A549 (cell line): ENCODE data around the gene MATN3. TPM values are rescaled to one million over a fixed set of nuclear protein-coding genes. Genes with fewer than 3 reads are reported as not detected.

Experiments
- ATAC-seq, 2 experiments: fragments of 200-7000 bp in 1 of 2; fragments of >200 bp in 1 of 2; cut with Nextera tagmentation in 1 of 2; cut with Tn5 transposase in 1 of 2; 3 replicates each; pipeline versions ENCODE4 v1.8.0 to v1.9.1; 2018 to 2020; ENCODE audit warnings: mild to moderate bottlenecking in 1 of 2, moderate library complexity in 1 of 2
- CTCF ChIA-PET: fragments of 300-600 bp; sonication (Branson Sonifier 250); formaldehyde crosslinking; extraction: SDS; loops from one replicate; lab custom pipeline; 2021; ENCODE audit warnings: antibody characterized with exemption, inconsistent platforms; lab: Yijun Ruan, JAX
- POLR2A ChIA-PET: fragments of 350-600 bp; formaldehyde crosslinking; extraction: SDS; loops from one replicate; lab custom pipeline; 2021; ENCODE audit warnings: antibody characterized with exemption, inconsistent platforms; lab: Yijun Ruan, JAX
- DNase-seq, 2 experiments: peaks; one replicate each; pipeline versions ENCODE4 v3.0.0 to v3.0.0-alpha.2; 2011 to 2016; ENCODE audit warnings: low read depth in 1 of 2, low spot score in 1 of 2
- FAIRE-seq: peaks from 2 replicates; lab custom pipeline; 2011; peaks lifted over from hg19 to GRCh38; lab: Jason Lieb, UNC
- H3K27ac ChIP-seq, 2 experiments: fragments of >200 bp; sonication (Bioruptor Twin); formaldehyde crosslinking; 3 replicates each; pipeline ENCODE4 v1.5.1; 2016 to 2017
- H3K4me1 ChIP-seq: fragments of >200 bp; sonication (Bioruptor Twin); formaldehyde crosslinking; 3 replicates; pipeline ENCODE4 v1.6.1; 2016
- H3K4me2 ChIP-seq: fragments of >200 bp; sonication (Bioruptor Twin); formaldehyde crosslinking; 3 replicates; pipeline ENCODE4 v1.6.1; 2016
- H3K4me3 ChIP-seq: fragments of >200 bp; sonication (Bioruptor Twin); formaldehyde crosslinking; 3 replicates; pipeline ENCODE4 v1.5.1; 2016
- H3K9me3 ChIP-seq: fragments of >200 bp; sonication (Bioruptor Twin); formaldehyde crosslinking; 3 replicates; pipeline ENCODE4 v1.6.1; 2016
- ESRRA ChIP-seq: fragments of 150-350 bp; IDR thresholded peaks from 2 replicates; pipeline ENCODE4 v1.6.1; 2014; ENCODE audit warnings: mild to moderate bottlenecking, low read length, borderline replicate concordance
- FOSB ChIP-seq: fragments of 250-450 bp; sonication (Bioruptor Pico); IDR thresholded peaks from 2 replicates; pipeline ENCODE4 v1.5.0; 2020; ENCODE audit warnings: mild to moderate bottlenecking, moderate library complexity
- GATA3 ChIP-seq: IDR thresholded peaks from 2 replicates; pipeline ENCODE4 v1.6.1; 2012; ENCODE audit warnings: borderline replicate concordance
- HDAC2 ChIP-seq: fragments of 200-600 bp; sonication (generic); IDR thresholded peaks from 2 replicates; pipeline ENCODE4 v1.6.1; 2016
- HEYL ChIP-seq: fragments of 250-450 bp; sonication (Bioruptor Pico); IDR thresholded peaks from 2 replicates; pipeline ENCODE4 v1.8.0; 2021; ENCODE audit warnings: mild to moderate bottlenecking, moderate library complexity
- JUN ChIP-seq, 2 experiments: fragments of >200 bp; sonication (Bioruptor Twin); formaldehyde crosslinking; IDR thresholded peaks; 2 replicates in 1 of 2; 3 replicates in 1 of 2; pipeline ENCODE4 v1.6.1; 2016 to 2017
- JUNB ChIP-seq: fragments of >200 bp; sonication (Bioruptor Twin); formaldehyde crosslinking; IDR thresholded peaks from 2 replicates; pipeline ENCODE4 v1.6.1; 2016
- KDM5A ChIP-seq: fragments of 200-600 bp; sonication (generic); IDR thresholded peaks from 2 replicates; pipeline ENCODE4 v1.6.1; 2016; ENCODE audit warnings: antibody characterized with exemption, mild to moderate bottlenecking
- MAFK ChIP-seq: fragments of 450-650 bp; IDR thresholded peaks from 2 replicates; pipeline ENCODE4 v1.6.1; 2014; ENCODE audit not compliant: partially characterized antibody
- MYC ChIP-seq: IDR thresholded peaks from 2 replicates; pipeline ENCODE4 v1.6.1; 2012; ENCODE audit warnings: mild to moderate bottlenecking, inconsistent platforms, low read length, improper control_type of control experiment, borderline replicate concordance
- PHF8 ChIP-seq: fragments of 200-600 bp; sonication (generic); IDR thresholded peaks from 2 replicates; pipeline ENCODE4 v1.6.1; 2016; ENCODE audit warnings: low read depth, mild to moderate bottlenecking, antibody characterized with exemption, moderate library complexity, borderline replicate concordance
- POLR2A ChIP-seq: IDR thresholded peaks from 2 replicates; pipeline ENCODE4 v1.6.1; 2012; ENCODE audit warnings: mild to moderate bottlenecking, low read length
- RARB ChIP-seq: fragments of 250-450 bp; sonication (Bioruptor Pico); IDR thresholded peaks from 2 replicates; pipeline ENCODE4 v1.8.0; 2021; ENCODE audit warnings: mild to moderate bottlenecking, moderate library complexity
- SMC3 ChIP-seq: fragments of >200 bp; sonication (Bioruptor Twin); formaldehyde crosslinking; IDR thresholded peaks from 3 replicates; pipeline ENCODE4 v1.6.1; 2018; ENCODE audit warnings: inconsistent platforms
- TFCP2L1 ChIP-seq: fragments of 250-450 bp; sonication (Bioruptor Pico); IDR thresholded peaks from 2 replicates; pipeline ENCODE4 v1.5.0; 2021; ENCODE audit warnings: mild to moderate bottlenecking
- ZFP36 ChIP-seq: fragments of 450-650 bp; IDR thresholded peaks from 2 replicates; pipeline ENCODE4 v1.6.1; 2014; ENCODE audit warnings: borderline replicate concordance; ENCODE audit not compliant: partially characterized antibody
- WGBS: methylation state at CpG from one replicate; pipeline ENCODE4 v1.1.6; 2017; ENCODE audit errors: missing lambda C conversion rate; 5-methylcytosine and 5-hydroxymethylcytosine counted together
- polyA minus RNA-seq: library from RNA; depleted of rRNA, polyadenylated mRNA; stranded (reverse); fragments of >200 nt; gene quantifications from 2 replicates; pipeline ENCODE4 v1.2.3, GENCODE V29; 2011; rRNA and poly(A)+ RNA removed
- polyA plus RNA-seq, 4 experiments: library from polyadenylated mRNA; depleted of rRNA in 3 of 4; stranded (reverse); fragments of >200 nt; fragmentation: RNase III in 1 of 4; extraction: RNeasy Plus Mini Kit Qiagen cat#74134 plus additional on column Dnase treatment in 1 of 4; gene quantifications; 2 replicates in 3 of 4; 3 replicates in 1 of 4; pipeline ENCODE4 v1.2.3, GENCODE V29; 2011 to 2017
- TF ChIP-seq, protein P1 (sequence below): IDR thresholded peaks from 2 replicates; pipeline ENCODE4 v1.6.1; 2012; ENCODE audit warnings: low read depth, borderline replicate concordance
- TF ChIP-seq, protein P2 (sequence below): fragments of >200 bp; sonication (Bioruptor Twin); formaldehyde crosslinking; IDR thresholded peaks from 3 replicates; pipeline ENCODE4 v1.6.1; 2016
- TF ChIP-seq, protein P3 (sequence below): fragments of 250-450 bp; sonication (Bioruptor Pico); IDR thresholded peaks from 2 replicates; pipeline ENCODE4 v1.5.0; 2021; ENCODE audit warnings: mild to moderate bottlenecking, moderate library complexity, borderline replicate concordance
- TF ChIP-seq, protein P4 (sequence below): IDR thresholded peaks from 2 replicates; pipeline ENCODE4 v1.6.1; 2012

Gene MATN3, protein sequence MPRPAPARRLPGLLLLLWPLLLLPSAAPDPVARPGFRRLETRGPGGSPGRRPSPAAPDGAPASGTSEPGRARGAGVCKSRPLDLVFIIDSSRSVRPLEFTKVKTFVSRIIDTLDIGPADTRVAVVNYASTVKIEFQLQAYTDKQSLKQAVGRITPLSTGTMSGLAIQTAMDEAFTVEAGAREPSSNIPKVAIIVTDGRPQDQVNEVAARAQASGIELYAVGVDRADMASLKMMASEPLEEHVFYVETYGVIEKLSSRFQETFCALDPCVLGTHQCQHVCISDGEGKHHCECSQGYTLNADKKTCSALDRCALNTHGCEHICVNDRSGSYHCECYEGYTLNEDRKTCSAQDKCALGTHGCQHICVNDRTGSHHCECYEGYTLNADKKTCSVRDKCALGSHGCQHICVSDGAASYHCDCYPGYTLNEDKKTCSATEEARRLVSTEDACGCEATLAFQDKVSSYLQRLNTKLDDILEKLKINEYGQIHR
- polyA plus RNA-seq (2011; rRNA removed) (16.8 and 21.1 TPM in 2 replicates), polyA plus RNA-seq (2017; fragmentation: RNase III; extraction: RNeasy Plus Mini Kit Qiagen cat#74134 plus additional on column Dnase treatment) (11.2 to 17.2 TPM (median 14.2 TPM) in 3 replicates), polyA minus RNA-seq (7.5 and 7.6 TPM in 2 replicates)
- 10.2 and 11.0 TPM in 2 replicates for polyA plus RNA-seq (2012; cell fraction: cytosol; rRNA removed)
- polyA plus RNA-seq (2012; cell fraction: nucleus; rRNA removed), result 11.2 and 12.3 TPM in 2 replicates

DNA sequence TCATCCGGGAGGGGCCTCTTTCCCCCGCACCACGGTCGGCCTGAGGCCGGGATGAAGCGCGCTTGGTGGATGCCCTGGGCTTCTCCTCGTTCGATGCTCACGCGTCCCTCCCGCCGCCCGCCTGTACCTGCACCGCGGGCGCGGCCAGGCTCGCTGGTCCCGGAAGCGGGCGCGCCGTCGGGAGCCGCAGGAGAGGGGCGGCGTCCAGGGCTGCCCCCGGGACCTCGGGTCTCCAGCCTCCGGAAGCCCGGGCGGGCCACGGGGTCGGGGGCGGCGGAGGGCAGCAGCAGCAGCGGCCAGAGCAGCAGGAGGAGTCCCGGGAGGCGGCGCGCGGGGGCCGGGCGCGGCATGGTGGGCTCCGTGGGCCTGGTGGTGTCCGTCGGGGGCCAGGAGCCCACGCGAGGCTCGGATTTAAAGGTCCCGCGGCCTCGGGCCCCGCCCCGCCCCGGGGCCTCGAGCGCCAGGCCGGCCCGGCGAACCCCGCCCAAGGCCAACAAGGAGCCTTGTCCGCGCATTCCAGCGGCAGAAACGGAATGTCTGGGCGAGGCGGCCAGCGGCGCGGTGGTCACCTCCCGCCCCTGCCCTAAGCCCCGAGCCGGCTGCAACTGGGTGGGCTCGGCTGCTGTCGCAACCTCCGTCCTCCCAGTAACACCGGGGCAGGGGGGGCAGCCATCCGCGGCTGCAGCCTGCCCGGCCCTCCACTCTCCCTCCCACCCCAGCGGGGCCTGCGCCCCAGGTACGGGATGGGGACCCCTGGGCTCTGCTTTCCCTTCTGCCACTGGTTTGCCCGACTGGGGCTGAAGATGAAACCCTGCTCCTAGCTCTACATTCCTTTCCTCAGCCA, at the start of gene MATN3:
Gene MATN3, minus strand, starts transcription at position 387 of the 844 bp plus-strand sequence. Its CDS starts 37 bp downstream, at position 350.
- peak; percentile 82 to 83 for ATAC-seq
- 18% methylated on average over 26 of the region's 87 CpGs for WGBS
- DNase-seq, result peak; percentile 59 to 65
- FAIRE-seq, result no peak
- peak within 1 kb of the TSS; percentile 65 for H3K4me3 ChIP-seq
- peaks cover 10% of the 10 kb centered on the region for H3K9me3 ChIP-seq
- POLR2A ChIA-PET, result interaction anchor here (0.5 to 1.9 kb wide), 4 partner anchors 23 to 39 kb away, joined by 3 to 9 read pairs (median 5); partner anchors contain the start of genes LAPTM4A and WDR35
- H3K27ac ChIP-seq, result peak within 1 kb of the TSS; percentile 84 to 93
- CTCF ChIA-PET, result interaction anchor here (0.6 to 8.6 kb wide), 11 partner anchors 22 to 493 kb away, joined by 4 to 146 read pairs (median 5); no protein-coding TSS in a partner anchor
- TF ChIP-seq GATA3, result 0 out of 2 replicates have a peak, but pooled peaks have one; percentile 5
- TF ChIP-seq KDM5A, result no peak
- TF ChIP-seq ESRRA, result no peak
- peak; percentile 50; the same call in 1 of the 2 replicates for TF ChIP-seq POLR2A
- TF ChIP-seq PHF8, result peak; percentile 6; the same call in 1 of the 2 replicates
- TF ChIP-seq, protein P1, sequence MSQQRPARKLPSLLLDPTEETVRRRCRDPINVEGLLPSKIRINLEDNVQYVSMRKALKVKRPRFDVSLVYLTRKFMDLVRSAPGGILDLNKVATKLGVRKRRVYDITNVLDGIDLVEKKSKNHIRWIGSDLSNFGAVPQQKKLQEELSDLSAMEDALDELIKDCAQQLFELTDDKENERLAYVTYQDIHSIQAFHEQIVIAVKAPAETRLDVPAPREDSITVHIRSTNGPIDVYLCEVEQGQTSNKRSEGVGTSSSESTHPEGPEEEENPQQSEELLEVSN, result peak; percentile 62
- peak in 1 of 2 experiments; percentile 69; a peak in 2 of 5 replicates for TF ChIP-seq JUN (IDR thresholded peaks at IDR 0.05)
- peak within 1 kb of the TSS; percentile 84 for H3K4me2 ChIP-seq
- H3K4me1 ChIP-seq, result peaks cover 27% of the 10 kb centered on the region; the same call in 2 of the 3 replicates

DNA sequence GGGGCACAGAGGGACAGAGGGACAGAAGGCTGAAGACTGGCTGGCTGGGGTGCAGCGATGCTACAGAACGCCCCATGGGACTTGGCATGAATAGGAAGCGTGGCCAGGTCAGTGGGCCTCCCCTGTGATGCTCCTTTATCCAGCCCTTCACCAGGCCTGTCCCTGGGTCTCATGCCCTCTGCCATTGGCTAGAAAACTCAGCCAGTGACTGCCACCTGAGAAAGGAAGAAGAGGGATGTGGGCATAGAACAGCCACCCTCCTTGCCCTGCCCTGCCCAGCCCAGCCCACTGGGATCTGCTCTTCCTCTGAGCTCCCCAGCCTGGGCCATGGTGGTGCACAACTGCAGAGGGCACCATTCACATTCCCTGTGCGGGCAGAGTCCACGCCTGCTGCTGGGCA, 49.5 kb upstream of the MATN3 start:
- ChIA-PET CTCF (interaction anchor here (1.0 to 2.9 kb wide), 7 partner anchors 9 to 46 kb away, joined by 3 to 8 read pairs (median 6); no protein-coding TSS in a partner anchor), POLR2A (interaction anchor here (2.4 kb wide), 1 partner anchor 10 kb away, joined by 19 read pairs; the partner anchor contains the start of gene LAPTM4A)
- no peak overlapping the region for H3K4me3 ChIP-seq
- DNase-seq (no peak), ATAC-seq (no peak), FAIRE-seq (no peak)
- H3K4me2 ChIP-seq, result no peak overlapping the region
- H3K4me1 ChIP-seq, result peaks cover 21% of the 10 kb centered on the region
- WGBS, result 89% methylated on average over 5 of the region's 5 CpGs
- TF ChIP-seq ZFP36, result no peak
- TF ChIP-seq ESRRA, result no peak
- no peaks in the 10 kb centered on the region for H3K9me3 ChIP-seq
- peak overlapping the region in 1 of 2 experiments; percentile 10; a peak in 1 of 6 replicates for H3K27ac ChIP-seq

DNA sequence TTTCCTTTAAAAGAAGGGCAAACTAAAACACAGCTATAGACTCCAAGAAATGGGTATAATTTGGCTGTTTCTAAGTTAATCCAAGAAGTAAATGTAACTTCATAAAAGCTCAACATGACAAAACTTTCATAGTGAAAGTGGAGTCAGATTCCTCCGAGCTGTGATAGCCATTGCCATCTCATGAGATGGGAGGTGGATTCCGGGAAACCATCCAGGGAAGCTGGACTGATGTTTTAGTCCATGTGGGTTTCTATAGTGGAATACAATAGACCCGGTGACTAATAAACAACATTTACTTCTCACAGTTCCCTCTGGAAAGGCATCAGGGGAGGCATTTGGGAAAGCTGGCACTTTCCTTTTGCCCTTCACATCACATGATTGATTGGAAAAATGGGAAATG, 49.0 kb upstream of the MATN3 start:
- FAIRE-seq, result no peak
- H3K4me3 ChIP-seq, result no peak overlapping the region
- ChIA-PET CTCF (interaction anchor here (1.1 to 2.9 kb wide), 5 partner anchors 9 to 46 kb away, joined by 4 to 8 read pairs (median 7); no protein-coding TSS in a partner anchor), POLR2A (interaction anchor here (2.4 kb wide), 1 partner anchor 9 kb away, joined by 19 read pairs; the partner anchor contains the start of gene LAPTM4A)
- WGBS, result 61% methylated on average over 3 of the region's 3 CpGs
- no peak for TF ChIP-seq MYC
- no peaks in the 10 kb centered on the region for H3K9me3 ChIP-seq
- no peak for ATAC-seq
- DNase-seq, result no peak
- H3K4me1 ChIP-seq, result peaks cover 16% of the 10 kb centered on the region
- H3K4me2 ChIP-seq, result no peak overlapping the region
- H3K27ac ChIP-seq, result no peak overlapping the region

DNA sequence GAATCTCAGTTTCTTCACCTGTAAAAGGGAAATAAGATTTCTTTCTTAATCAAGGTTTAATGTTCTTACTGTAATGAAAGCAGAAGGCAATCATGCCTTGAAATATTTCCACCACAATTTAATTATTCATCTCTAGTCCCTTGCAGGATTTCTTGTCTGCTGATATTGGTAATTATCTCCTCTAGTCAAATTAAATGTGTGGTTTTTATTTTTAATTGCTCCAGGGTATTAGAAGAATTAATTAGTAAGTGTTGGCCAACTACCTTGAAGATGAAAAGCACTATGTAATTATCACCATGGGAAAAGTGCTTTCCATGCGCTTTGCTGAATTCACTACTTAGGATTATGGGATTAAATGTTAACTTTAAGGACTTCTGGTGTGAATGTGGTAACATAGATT, 47.6 kb upstream of the MATN3 start:
- DNase-seq (no peak), ATAC-seq (no peak), FAIRE-seq (no peak)
- ChIA-PET CTCF (interaction anchor here (0.9 to 1.9 kb wide), 5 partner anchors 9 to 34 kb away, joined by 3 to 8 read pairs (median 4); partner anchors contain the start of gene LAPTM4A), POLR2A (interaction anchor here (2.4 kb wide), 1 partner anchor 8 kb away, joined by 19 read pairs; the partner anchor contains the start of gene LAPTM4A)
- 96% methylated on average over 1 of the region's 1 CpG for WGBS
- H3K9me3 ChIP-seq, result no peaks in the 10 kb centered on the region
- peaks cover 2% of the 10 kb centered on the region for H3K4me1 ChIP-seq
- H3K27ac ChIP-seq, result no peak overlapping the region
- H3K4me2 ChIP-seq, result no peak overlapping the region
- H3K4me3 ChIP-seq, result no peak overlapping the region
- TF ChIP-seq FOSB (CRISPR knock-in tag), result no peak
- TF ChIP-seq, protein P2, sequence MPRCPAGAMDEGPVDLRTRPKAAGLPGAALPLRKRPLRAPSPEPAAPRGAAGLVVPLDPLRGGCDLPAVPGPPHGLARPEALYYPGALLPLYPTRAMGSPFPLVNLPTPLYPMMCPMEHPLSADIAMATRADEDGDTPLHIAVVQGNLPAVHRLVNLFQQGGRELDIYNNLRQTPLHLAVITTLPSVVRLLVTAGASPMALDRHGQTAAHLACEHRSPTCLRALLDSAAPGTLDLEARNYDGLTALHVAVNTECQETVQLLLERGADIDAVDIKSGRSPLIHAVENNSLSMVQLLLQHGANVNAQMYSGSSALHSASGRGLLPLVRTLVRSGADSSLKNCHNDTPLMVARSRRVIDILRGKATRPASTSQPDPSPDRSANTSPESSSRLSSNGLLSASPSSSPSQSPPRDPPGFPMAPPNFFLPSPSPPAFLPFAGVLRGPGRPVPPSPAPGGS, result no peak
- TF ChIP-seq SMC3, result no peak
- no peak for TF ChIP-seq JUNB
- TF ChIP-seq, protein P3, sequence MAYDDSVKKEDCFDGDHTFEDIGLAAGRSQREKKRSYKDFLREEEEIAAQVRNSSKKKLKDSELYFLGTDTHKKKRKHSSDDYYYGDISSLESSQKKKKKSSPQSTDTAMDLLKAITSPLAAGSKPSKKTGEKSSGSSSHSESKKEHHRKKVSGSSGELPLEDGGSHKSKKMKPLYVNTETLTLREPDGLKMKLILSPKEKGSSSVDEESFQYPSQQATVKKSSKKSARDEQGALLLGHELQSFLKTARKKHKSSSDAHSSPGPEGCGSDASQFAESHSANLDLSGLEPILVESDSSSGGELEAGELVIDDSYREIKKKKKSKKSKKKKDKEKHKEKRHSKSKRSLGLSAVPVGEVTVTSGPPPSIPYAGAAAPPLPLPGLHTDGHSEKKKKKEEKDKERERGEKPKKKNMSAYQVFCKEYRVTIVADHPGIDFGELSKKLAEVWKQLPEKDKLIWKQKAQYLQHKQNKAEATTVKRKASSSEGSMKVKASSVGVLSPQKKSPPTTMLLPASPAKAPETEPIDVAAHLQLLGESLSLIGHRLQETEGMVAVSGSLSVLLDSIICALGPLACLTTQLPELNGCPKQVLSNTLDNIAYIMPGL (CRISPR knock-in tag), result no peak
- no peak for TF ChIP-seq TFCP2L1 (CRISPR knock-in tag)
- TF ChIP-seq, protein P4, sequence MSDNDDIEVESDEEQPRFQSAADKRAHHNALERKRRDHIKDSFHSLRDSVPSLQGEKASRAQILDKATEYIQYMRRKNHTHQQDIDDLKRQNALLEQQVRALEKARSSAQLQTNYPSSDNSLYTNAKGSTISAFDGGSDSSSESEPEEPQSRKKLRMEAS, result no peak
- TF ChIP-seq RARB (CRISPR knock-in tag), result no peak
- no peak for TF ChIP-seq MAFK
- TF ChIP-seq HDAC2, result no peak
- no peak for TF ChIP-seq HEYL (CRISPR knock-in tag)
